Transverse colon (tissue), 4 donors: Measurements from ENCODE around the gene SLC6A7.

ENCODE experiments used
- CTCF ChIP-seq, 5 experiments: fragments of 200-600 bp in 3 of 5; fragments of 450-650 bp in 2 of 5; sonication (generic) in 3 of 5; IDR thresholded peaks; 1 replicate in 2 of 5; 2 replicates in 3 of 5; pipeline ENCODE4 v1.5.1; 2016 to 2017; ENCODE audit warnings: antibody characterized with exemption in 5 of 5, inconsistent platforms in 3 of 5, mild to moderate bottlenecking in 2 of 5, moderate library complexity in 1 of 5
- EP300 ChIP-seq: sonication (generic); formaldehyde crosslinking; IDR thresholded peaks from one replicate; pipeline ENCODE4 v1.6.1; 2017; ENCODE audit warnings: antibody characterized with exemption, low read depth
- POLR2A ChIP-seq: fragments of 450-650 bp; IDR thresholded peaks from one replicate; pipeline ENCODE4 v1.6.1; 2016; ENCODE audit warnings: antibody characterized with exemption, mild to moderate bottlenecking, moderate library complexity
- POLR2AphosphoS5 ChIP-seq, 3 donors: sonication (generic); formaldehyde crosslinking; IDR thresholded peaks; one replicate each; pipeline ENCODE4 v1.6.1; 2016; ENCODE audit warnings: antibody characterized with exemption in 3 of 3

DNA sequence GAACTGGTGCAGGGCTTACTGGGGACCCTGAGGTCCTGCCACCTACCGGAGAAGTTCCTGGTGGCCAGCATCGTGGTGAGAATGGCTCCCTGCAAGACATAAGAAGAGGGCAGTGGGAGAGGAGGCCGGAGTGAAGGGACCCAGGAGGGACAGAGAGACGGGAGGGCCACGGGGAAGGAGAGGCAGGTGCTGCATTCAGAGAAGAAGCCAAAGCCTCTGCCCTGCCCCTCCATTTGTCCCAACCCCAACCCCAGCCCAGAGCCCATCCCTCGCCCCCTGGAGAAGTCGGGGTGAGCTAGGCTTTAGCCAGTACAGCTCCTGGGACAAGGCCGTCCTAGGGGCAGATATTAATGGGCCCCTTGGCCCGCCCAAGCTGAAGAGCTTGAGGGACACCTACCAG, 57.9 kb downstream of the SLC6A7 start:
- TF ChIP-seq CTCF (IDR thresholded peaks at IDR 0.05) (no peak), POLR2A (no peak), EP300 (no peak), POLR2AphosphoS5 (IDR thresholded peaks at IDR 0.05) (no peak)
